ENCODE measurements around the gene NPFFR1.

Gene NPFFR1

DNA sequence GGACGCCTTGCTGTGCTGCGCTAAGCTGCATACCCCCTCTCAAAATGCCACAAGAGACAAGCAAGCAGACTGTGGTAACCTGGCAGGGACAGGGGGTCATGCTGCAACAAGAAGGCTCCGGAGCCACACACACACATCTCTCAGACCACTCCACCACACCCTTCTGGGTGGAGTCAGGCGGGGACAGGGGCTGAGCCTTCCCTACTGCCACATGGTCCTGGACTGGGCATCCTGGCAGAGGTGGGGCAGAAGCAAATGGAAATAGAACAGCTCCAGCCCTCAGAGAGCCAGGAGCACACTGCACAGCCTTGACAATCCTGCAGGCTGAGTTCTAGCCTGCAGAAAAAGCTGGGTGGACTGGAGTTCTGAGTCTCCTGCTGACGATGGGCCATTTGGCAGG, 28.4 kb upstream of the NPFFR1 start:
- no peak overlapping the region for H3K4me3 ChIP-seq (ENCODE audit: low read depth, low read length)
- TF ChIP-seq POLR2A (IDR thresholded peaks at IDR 0.05; ENCODE audit: extremely low read depth, insufficient read length) (no peak), MYC (IDR thresholded peaks at IDR 0.05; ENCODE audit: low read depth, low read length) (no peak)
- TF ChIP-seq, protein P1, sequence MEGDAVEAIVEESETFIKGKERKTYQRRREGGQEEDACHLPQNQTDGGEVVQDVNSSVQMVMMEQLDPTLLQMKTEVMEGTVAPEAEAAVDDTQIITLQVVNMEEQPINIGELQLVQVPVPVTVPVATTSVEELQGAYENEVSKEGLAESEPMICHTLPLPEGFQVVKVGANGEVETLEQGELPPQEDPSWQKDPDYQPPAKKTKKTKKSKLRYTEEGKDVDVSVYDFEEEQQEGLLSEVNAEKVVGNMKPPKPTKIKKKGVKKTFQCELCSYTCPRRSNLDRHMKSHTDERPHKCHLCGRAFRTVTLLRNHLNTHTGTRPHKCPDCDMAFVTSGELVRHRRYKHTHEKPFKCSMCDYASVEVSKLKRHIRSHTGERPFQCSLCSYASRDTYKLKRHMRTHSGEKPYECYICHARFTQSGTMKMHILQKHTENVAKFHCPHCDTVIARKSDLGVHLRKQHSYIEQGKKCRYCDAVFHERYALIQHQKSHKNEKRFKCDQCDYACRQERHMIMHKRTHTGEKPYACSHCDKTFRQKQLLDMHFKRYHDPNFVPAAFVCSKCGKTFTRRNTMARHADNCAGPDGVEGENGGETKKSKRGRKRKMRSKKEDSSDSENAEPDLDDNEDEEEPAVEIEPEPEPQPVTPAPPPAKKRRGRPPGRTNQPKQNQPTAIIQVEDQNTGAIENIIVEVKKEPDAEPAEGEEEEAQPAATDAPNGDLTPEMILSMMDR (IDR thresholded peaks at IDR 0.05; ENCODE audit: low read depth, low read length), result no peak
- TF ChIP-seq, protein P2, sequence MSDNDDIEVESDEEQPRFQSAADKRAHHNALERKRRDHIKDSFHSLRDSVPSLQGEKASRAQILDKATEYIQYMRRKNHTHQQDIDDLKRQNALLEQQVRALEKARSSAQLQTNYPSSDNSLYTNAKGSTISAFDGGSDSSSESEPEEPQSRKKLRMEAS (IDR thresholded peaks at IDR 0.05; ENCODE audit: low read depth, low read length), result no peak
- DNase-seq (ENCODE audit: low read depth), result no peak

DNA sequence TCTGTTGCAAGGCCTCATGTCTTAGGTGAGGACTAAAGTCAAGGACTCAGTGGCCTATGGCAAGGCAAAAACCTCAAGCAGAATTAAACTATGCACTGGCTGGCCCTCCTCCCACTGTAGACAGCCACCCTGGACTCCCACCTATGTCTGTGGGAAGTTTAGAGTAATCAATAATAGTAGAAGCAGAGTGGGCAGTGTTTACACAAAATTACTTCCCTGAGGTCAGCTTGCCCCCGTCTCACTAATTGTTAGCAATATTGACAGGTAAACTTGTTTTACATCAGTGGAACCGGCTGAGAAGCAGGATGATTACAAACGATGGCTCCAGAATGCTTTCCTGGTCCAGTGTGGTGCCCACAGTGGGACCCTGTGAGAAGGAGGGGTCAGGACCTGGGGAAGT, 27.9 kb upstream of the NPFFR1 start:
- TF ChIP-seq POLR2A (IDR thresholded peaks at IDR 0.05; ENCODE audit: extremely low read depth, insufficient read length) (no peak), MYC (IDR thresholded peaks at IDR 0.05; ENCODE audit: low read depth, low read length) (no peak)
- TF ChIP-seq, protein P2 (IDR thresholded peaks at IDR 0.05; ENCODE audit: low read depth, low read length), result no peak
- TF ChIP-seq, protein P1 (IDR thresholded peaks at IDR 0.05; ENCODE audit: low read depth, low read length), result no peak
- H3K4me3 ChIP-seq (ENCODE audit: low read depth, low read length), result no peak overlapping the region
- no peak for DNase-seq (ENCODE audit: low read depth)

DNA sequence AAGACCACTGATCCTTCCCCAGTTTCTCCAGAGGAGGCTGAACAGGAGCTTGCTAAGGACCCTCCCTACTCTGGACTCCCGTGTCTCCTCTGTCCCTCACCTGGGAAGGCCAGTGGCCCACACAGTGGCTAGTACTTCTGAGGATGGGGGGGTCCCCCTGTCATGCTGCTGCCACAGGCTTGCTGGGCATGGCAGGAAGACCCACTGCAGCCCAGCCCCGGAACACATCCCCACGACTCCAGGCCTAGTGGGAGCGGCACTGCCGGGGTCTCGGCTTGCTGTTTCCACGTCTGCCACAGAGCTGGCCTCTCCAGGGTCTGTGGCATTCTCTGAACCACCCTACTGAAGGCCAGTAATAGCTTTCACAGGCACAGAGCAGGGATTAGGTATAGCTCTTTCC, 25.9 kb upstream of the NPFFR1 start:
- TF ChIP-seq, protein P1 (IDR thresholded peaks at IDR 0.05; ENCODE audit: low read depth, low read length), result no peak
- no peak for TF ChIP-seq MYC (IDR thresholded peaks at IDR 0.05; ENCODE audit: low read depth, low read length)
- TF ChIP-seq POLR2A (IDR thresholded peaks at IDR 0.05; ENCODE audit: extremely low read depth, insufficient read length), result no peak
- TF ChIP-seq, protein P2 (IDR thresholded peaks at IDR 0.05; ENCODE audit: low read depth, low read length), result no peak
- DNase-seq (ENCODE audit: low read depth), result no peak
- no peak overlapping the region for H3K4me3 ChIP-seq (ENCODE audit: low read depth, low read length)

DNA sequence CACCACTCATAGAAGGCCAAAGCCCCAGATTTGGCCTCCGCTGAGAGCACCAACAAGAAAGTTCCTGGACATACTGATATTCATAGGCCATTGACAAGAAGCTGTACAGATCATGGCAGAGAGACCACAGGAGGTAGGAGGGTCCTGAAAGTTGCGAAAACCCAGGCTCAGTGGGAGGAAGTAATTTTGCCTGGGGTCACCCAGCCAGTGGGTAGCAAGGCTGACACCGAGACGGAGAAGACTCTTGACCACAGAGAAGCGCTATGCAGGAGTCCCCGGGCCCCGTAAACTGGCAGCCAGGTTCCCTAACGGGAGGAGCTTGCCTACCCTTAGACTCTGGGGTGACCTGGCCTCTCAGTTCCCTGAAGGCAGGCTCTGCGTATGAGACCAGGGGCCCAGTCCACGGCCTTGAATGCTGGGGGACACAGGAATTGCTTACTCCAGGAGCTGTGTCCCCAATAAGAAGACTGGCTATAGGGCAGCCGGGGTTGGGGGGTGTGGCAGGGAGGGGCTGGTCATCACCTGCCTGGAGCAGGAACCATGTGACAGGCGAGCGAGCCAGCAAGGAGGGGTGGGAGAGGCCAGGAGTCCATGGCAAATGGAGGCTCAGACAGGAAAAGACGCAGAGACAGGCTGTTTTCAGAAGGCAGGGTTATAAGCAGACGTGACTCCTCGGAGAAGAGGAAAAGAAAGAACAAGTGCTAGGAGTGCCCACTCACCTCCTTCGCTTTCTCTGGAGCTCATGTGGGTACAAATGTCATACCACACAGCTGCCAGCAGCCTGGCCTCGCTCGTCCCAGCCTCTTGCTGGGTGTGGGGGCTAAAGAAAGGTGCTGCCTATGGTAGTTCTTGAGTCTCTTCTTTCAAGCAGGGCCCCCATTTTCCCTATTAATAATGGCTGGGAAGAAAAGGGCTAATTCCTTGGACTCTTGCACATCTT, 24.6 kb upstream of the NPFFR1 start:
- H3K4me3 ChIP-seq (ENCODE audit: low read depth, low read length), result no peak overlapping the region
- TF ChIP-seq MYC (IDR thresholded peaks at IDR 0.05; ENCODE audit: low read depth, low read length), result no peak; the same call in 1 of the 2 replicates
- TF ChIP-seq, protein P1 (IDR thresholded peaks at IDR 0.05; ENCODE audit: low read depth, low read length), result no peak
- TF ChIP-seq POLR2A (IDR thresholded peaks at IDR 0.05; ENCODE audit: extremely low read depth, insufficient read length), result no peak
- TF ChIP-seq, protein P2 (IDR thresholded peaks at IDR 0.05; ENCODE audit: low read depth, low read length), result 0 out of 2 replicates have a peak, but pooled peaks have one; percentile 7
- peak; percentile 91 for DNase-seq (ENCODE audit: low read depth)

DNA sequence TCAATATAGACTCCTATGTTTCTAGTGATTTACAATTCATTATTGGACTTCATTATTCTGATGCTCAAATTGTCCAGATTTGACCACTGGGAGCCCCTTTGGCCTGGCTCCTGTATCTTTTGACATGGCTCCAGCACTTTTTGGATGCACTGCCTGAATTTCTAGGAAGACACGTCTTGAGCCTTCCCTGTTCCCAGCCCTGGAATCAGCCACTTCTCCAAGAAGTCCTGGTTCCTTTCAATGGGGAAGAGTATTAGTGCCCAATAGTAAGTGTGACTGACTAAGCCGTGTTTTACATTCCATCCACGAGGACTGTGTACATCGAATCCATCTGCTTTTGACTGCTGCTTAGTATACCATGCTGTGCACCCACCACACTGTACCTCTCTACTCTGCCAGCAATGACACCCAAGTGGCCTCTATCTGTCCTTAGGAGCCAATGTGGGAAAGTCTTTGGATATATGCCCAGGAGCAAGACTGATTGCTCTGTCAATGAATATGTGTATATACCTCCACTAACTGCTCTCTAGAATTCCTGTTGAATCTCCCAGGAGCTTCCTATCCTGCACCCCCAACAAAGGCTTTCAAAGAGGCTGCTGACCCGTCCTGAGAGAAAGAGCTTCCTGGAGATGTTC, 23.2 kb upstream of the NPFFR1 start:
- DNase-seq (ENCODE audit: low read depth), result no peak
- no peak overlapping the region for H3K4me3 ChIP-seq (ENCODE audit: low read depth, low read length)
- TF ChIP-seq, protein P2 (IDR thresholded peaks at IDR 0.05; ENCODE audit: low read depth, low read length), result no peak
- TF ChIP-seq POLR2A (IDR thresholded peaks at IDR 0.05; ENCODE audit: extremely low read depth, insufficient read length) (no peak), MYC (IDR thresholded peaks at IDR 0.05; ENCODE audit: low read depth, low read length) (no peak)
- TF ChIP-seq, protein P1 (IDR thresholded peaks at IDR 0.05; ENCODE audit: low read depth, low read length), result no peak

All from NB4 (cell line).